Common myeloid progenitor, CD34-positive (primary cell): ENCODE data around the gene CXCR5.

Source experiments
- CTCF ChIA-PET: fragments of 350-600 bp; sonication (Branson Sonifier 250); formaldehyde crosslinking; loops from one replicate; lab custom pipeline; 2021; ENCODE audit warnings: antibody characterized with exemption; lab: Charles Lee
- POLR2A ChIA-PET: fragments of 350-600 bp; sonication (Branson Sonifier 250); formaldehyde crosslinking; loops from one replicate; lab custom pipeline; 2021; ENCODE audit warnings: antibody characterized with exemption; lab: Charles Lee
- DNase-seq, 3 donors: peaks; one replicate each; pipeline versions ENCODE4 v3.0.0 to v3.0.0-alpha.2; 2013
- H3K27ac ChIP-seq, 2 experiments: 1 replicate in 1 of 2; 2 replicates in 1 of 2; pipeline ENCODE4 v1.7.0; 2013; ENCODE audit warnings: inconsistent platforms in 2 of 2, low read length in 2 of 2, mild to moderate bottlenecking in 2 of 2, low read depth in 1 of 2, moderate library complexity in 1 of 2; ENCODE audit not compliant: severe bottlenecking in 2 of 2, insufficient read depth in 1 of 2, poor library complexity in 1 of 2
- H3K27me3 ChIP-seq, 5 experiments: replicated peaks in 2 of 5; 1 replicate in 3 of 5; 2 replicates in 2 of 5; pipeline versions ENCODE4 v1.6.1 to v1.7.0; 2013; ENCODE audit warnings: low read length in 4 of 5, mild to moderate bottlenecking in 2 of 5, moderate library complexity in 2 of 5, inconsistent platforms in 1 of 5; ENCODE audit not compliant: insufficient read depth in 5 of 5, control insufficient read depth in 4 of 5
- H3K36me3 ChIP-seq, 4 experiments: 1 replicate in 2 of 4; 2 replicates in 2 of 4; pipeline versions ENCODE4 v1.6.1 to v1.7.0; 2013; ENCODE audit warnings: low read length in 3 of 4, control low read depth in 1 of 4, mild to moderate bottlenecking in 1 of 4; ENCODE audit not compliant: control insufficient read depth in 4 of 4, insufficient read depth in 4 of 4
- H3K4me1 ChIP-seq, 4 experiments: 1 replicate in 3 of 4; 2 replicates in 1 of 4; pipeline versions ENCODE4 v1.6.1 to v1.7.1; 2013; ENCODE audit warnings: low read length in 3 of 4, mild to moderate bottlenecking in 3 of 4, control low read depth in 1 of 4, inconsistent platforms in 1 of 4, moderate library complexity in 1 of 4; ENCODE audit not compliant: control insufficient read depth in 4 of 4, insufficient read depth in 4 of 4; ENCODE audit errors: control extremely low read depth in 1 of 4
- H3K4me3 ChIP-seq, 7 experiments: 1 replicate in 4 of 7; 2 replicates in 3 of 7; pipeline versions ENCODE4 v1.5.1 to v1.7.0; 2013; ENCODE audit warnings: mild to moderate bottlenecking in 7 of 7, low read length in 6 of 7, moderate library complexity in 6 of 7, inconsistent platforms in 2 of 7, low read depth in 2 of 7, control low read depth in 1 of 7; ENCODE audit not compliant: insufficient read depth in 4 of 7, control insufficient read depth in 1 of 7; ENCODE audit errors: extremely low read depth in 1 of 7
- H3K9me3 ChIP-seq, 5 experiments: 1 replicate in 4 of 5; 2 replicates in 1 of 5; pipeline versions ENCODE4 v1.6.1 to v1.7.1; 2013; ENCODE audit warnings: low read length in 4 of 5, mild to moderate bottlenecking in 2 of 5, inconsistent platforms in 1 of 5, low read depth in 1 of 5, moderate library complexity in 1 of 5; ENCODE audit not compliant: control insufficient read depth in 4 of 5, insufficient read depth in 2 of 5; ENCODE audit errors: control extremely low read depth in 1 of 5
- WGBS: methylation state at CpG from one replicate; pipeline ENCODE4 v1.1.5; 2013; ENCODE audit not compliant: insufficient coverage; 5-methylcytosine and 5-hydroxymethylcytosine counted together

Gene CXCR5

DNA sequence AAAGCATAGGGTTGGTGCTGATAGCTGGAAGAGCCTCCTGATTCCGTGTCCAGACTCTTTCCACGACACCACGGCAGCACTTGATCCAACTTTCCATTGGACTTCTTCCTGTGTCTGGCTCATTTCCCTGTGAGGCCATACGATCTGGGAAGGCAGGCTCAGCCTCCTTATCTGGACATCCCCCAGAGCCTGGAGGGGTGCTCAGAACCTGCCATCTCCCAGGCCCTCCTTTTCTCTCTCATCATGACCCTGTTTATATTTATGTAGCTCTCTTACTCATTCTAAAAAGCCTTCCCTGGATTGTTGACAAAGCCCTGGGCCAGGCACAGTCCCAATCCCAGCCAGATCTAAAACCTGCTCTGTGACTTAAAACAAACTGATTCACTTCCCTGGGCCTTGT is 49.8 kb downstream of the CXCR5 start:
- POLR2A ChIA-PET = no interaction called here
- CTCF ChIA-PET = interaction anchor here (1.3 to 13.2 kb wide), 3 partner anchors 21 to 244 kb away, joined by 3 to 256 read pairs (median 4); no protein-coding TSS in a partner anchor

GRCh38 chr11:118935376-118935775 is 51.7 kb downstream of the CXCR5 start:
- 69% methylated on average over 6 of the region's 8 CpGs for WGBS
- no peaks in the 10 kb centered on the region for H3K27me3 ChIP-seq
- no peak overlapping the region for H3K4me3 ChIP-seq
- no peaks in the 10 kb centered on the region for H3K9me3 ChIP-seq
- H3K27ac ChIP-seq = no peak overlapping the region
- ChIA-PET POLR2A (no interaction called here), CTCF (interaction anchor here (0.9 to 1.6 kb wide), 5 partner anchors 10 to 27 kb away, joined by 3 to 6 read pairs (median 4); partner anchors contain the start of gene UPK2)
- DNase-seq = no peak
- peaks cover 0 to 25% (median 18%) of the 10 kb centered on the region in 4 experiments for H3K4me1 ChIP-seq
- H3K36me3 ChIP-seq = no peaks in the 10 kb centered on the region

More for the DNA sequence above, 49.8 kb downstream of the CXCR5 start:
- H3K27me3 ChIP-seq = no peaks in the 10 kb centered on the region
- 81% methylated on average over 3 of the region's 4 CpGs for WGBS
- H3K4me1 ChIP-seq = peaks cover 0 to 29% (median 19%) of the 10 kb centered on the region in 4 experiments
- no peak for DNase-seq
- no peaks in the 10 kb centered on the region for H3K9me3 ChIP-seq
- H3K36me3 ChIP-seq = no peaks in the 10 kb centered on the region
- H3K27ac ChIP-seq = no peak overlapping the region
- no peak overlapping the region for H3K4me3 ChIP-seq

- no peak overlapping the region for H3K4me3 ChIP-seq
- DNase-seq = no peak
- CTCF ChIA-PET = interaction anchor here (1.1 to 2.5 kb wide), 5 partner anchors 8 to 249 kb away, joined by 3 to 18 read pairs (median 5); no protein-coding TSS in a partner anchor
- H3K4me1 ChIP-seq = peaks cover 0 to 23% (median 19%) of the 10 kb centered on the region in 4 experiments
- H3K36me3 ChIP-seq = no peaks in the 10 kb centered on the region
- no peaks in the 10 kb centered on the region for H3K27me3 ChIP-seq
- POLR2A ChIA-PET = no interaction called here
- 90% methylated on average over 11 of the region's 11 CpGs for WGBS
- H3K9me3 ChIP-seq = no peaks in the 10 kb centered on the region
- no peak overlapping the region for H3K27ac ChIP-seq
These were observed 55.1 kb downstream of the CXCR5 start for GRCh38 chr11:118938491-118939403.

GRCh38 chr11:118939404-118939915 is 55.8 kb downstream of the CXCR5 start:
- Histone ChIP-seq H3K9me3 (no peaks in the 10 kb centered on the region), H3K4me1 (peaks cover 0 to 23% (median 19%) of the 10 kb centered on the region in 4 experiments), H3K27ac (no peak overlapping the region), H3K27me3 (no peaks in the 10 kb centered on the region), H3K4me3 (no peak overlapping the region), H3K36me3 (no peaks in the 10 kb centered on the region)
- CTCF ChIA-PET = interaction anchor here (1.0 to 2.5 kb wide), 9 partner anchors 9 to 250 kb away, joined by 3 to 18 read pairs (median 4); no protein-coding TSS in a partner anchor
- 84% methylated on average over 7 of the region's 8 CpGs for whole genome bisulfite sequencing
- POLR2A ChIA-PET = no interaction called here
- DNase-seq = no peak

GRCh38 chr11:118939953-118940598 is 56.4 kb downstream of the CXCR5 start:
- DNase-seq = peak in 2 of 3 donors; percentile 64 to 67
- CTCF ChIA-PET = interaction anchor here (0.7 to 2.5 kb wide), 10 partner anchors 9 to 250 kb away, joined by 3 to 18 read pairs (median 4); partner anchors contain the start of gene UPK2
- H3K36me3 ChIP-seq = no peaks in the 10 kb centered on the region
- WGBS = 18% methylated on average over 10 of the region's 13 CpGs
- H3K4me1 ChIP-seq = peaks cover 0 to 23% (median 19%) of the 10 kb centered on the region in 4 experiments
- H3K4me3 ChIP-seq = peak overlapping the region in 4 of 7 experiments; percentile 4 to 49 (median 24)
- POLR2A ChIA-PET = no interaction called here
- H3K27me3 ChIP-seq = no peaks in the 10 kb centered on the region
- H3K9me3 ChIP-seq = no peaks in the 10 kb centered on the region
- H3K27ac ChIP-seq = no peak overlapping the region

DNA sequence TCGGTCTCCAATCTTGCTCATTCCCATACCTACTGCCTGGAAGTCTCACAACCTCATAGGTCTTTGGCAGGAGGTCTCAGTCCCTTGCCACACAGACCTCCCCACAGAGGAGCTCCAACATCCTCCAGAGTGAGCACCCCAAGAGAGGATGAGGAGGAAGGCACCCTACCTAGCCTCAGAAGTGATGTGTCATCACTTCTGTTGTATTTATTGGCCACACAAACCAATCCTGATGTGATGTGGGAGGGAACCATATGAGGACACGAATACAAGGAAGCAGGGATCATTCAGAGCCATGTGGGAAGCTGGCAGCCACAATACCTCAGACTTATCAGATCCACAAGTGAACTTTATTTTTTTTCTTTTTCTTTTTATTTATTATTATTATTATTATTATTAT is 63.4 kb downstream of the CXCR5 start:
- no peaks in the 10 kb centered on the region for H3K4me1 ChIP-seq
- no peaks in the 10 kb centered on the region for H3K27me3 ChIP-seq
- H3K36me3 ChIP-seq = no peaks in the 10 kb centered on the region
- no peak overlapping the region for H3K27ac ChIP-seq
- DNase-seq = no peak
- WGBS = no CpG with 5 or more reads among the region's 2 CpGs
- POLR2A ChIA-PET = no interaction called here
- no peak overlapping the region for H3K4me3 ChIP-seq
- no peaks in the 10 kb centered on the region for H3K9me3 ChIP-seq
- CTCF ChIA-PET = interaction anchor here (0.8 to 1.0 kb wide), 2 partner anchors 10 to 15 kb away, joined by 3 to 4 read pairs; no protein-coding TSS in a partner anchor
